ENCODE data around the gene BCL2L12.

Gene BCL2L12

GRCh38 chr19:49664171-49665035, 1.3 kb upstream of the BCL2L12 start:
- DNase-seq (ENCODE audit: low spot score) = peak; percentile 95

DNA sequence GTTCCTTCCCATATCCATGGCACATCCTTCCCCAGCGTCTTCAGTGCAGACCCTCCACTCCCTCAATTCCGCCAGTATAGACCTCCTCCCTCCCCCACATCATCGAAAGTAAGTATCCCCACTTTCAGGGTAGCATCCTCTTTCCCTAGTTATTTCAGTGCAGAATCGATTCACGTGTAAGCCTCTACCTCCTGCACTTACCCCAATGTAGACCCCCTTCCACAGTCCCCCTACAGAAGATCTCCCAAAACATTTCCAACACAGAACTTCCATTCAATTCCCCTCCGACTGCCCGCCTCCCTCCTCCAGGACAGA, 740 bp upstream of the BCL2L12 start:
- no peak for DNase-seq (ENCODE audit: low spot score)

DNA sequence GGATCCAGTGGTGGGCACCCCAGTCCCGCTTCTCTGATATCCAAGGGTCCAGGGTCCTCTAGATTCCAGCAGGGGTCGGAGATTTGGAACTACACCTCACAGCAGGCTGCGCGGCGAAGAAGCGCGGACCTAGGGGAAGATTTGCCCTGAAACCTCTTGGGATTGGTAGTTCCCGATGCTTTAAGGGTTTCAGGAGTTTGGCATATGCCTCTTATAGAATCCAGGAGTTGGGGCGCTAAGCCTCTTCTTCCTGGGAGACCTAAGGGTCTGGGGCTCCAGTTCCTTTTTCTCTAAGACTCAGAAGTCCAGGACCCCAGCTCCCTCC, 349 bp downstream of the BCL2L12 start:
- DNase-seq (ENCODE audit: low spot score) = no peak

DNA sequence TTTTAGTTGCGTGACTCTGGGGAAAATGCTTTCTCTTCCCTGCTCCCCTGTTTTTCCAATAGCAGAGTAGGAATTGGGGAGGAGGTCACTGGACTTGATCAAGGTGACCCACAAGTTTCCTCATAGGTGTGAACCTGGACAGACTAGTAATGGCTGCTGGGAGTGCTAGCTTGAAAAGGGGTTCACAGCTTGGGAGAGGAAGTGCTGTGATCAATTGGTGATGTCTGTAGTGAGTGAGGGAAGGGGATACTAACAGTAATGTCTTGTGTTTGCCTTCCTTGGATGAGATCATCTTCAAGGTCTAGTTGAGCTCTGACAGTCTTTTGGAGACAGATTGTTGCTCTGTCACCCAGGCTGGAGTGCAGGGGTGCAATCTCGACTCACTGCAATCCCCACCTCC, 1.7 kb downstream of the BCL2L12 start:
- DNase-seq (ENCODE audit: low spot score) = no peak

DNA sequence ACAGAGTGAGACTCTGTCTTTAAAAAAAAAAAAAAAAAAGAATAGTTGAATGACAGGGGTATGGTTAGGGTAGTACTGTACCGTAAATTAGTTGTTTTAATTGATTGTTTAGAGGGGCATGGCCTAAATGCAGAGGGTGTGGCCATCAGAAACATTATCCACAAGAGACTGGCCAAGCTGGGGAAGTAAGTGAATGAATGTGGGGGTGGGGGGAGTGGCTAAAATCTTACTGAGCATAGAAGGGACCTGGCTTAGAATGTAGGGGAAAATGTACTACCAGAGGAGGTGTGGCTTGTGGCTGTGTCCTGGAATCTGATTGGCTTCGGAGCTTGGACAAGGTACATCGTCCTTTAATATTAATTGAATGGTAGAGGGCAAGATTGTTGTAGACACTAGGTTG, 3.8 kb downstream of the BCL2L12 start:
- DNase-seq (ENCODE audit: low spot score) = no peak

- peak; percentile 91 for DNase-seq (ENCODE audit: low spot score)
Observed at GRCh38 chr19:49672131-49672919, 6.6 kb downstream of the BCL2L12 start.

- DNase-seq (ENCODE audit: low spot score) = no peak
Observed at GRCh38 chr19:49676136-49676783, 10.5 kb downstream of the BCL2L12 start.

GRCh38 chr19:49676784-49677230, 11.1 kb downstream of the BCL2L12 start:
- DNase-seq (ENCODE audit: low spot score) = peak; percentile 100

GRCh38 chr19:49677231-49677900, 11.6 kb downstream of the BCL2L12 start, which contains the start of gene PRMT1:
TSS of gene PRMT1 (plus strand) at chr19:49677271. CDS start at chr19:49677281, 10 bp downstream.
- DNase-seq (ENCODE audit: low spot score) = no peak

DNA sequence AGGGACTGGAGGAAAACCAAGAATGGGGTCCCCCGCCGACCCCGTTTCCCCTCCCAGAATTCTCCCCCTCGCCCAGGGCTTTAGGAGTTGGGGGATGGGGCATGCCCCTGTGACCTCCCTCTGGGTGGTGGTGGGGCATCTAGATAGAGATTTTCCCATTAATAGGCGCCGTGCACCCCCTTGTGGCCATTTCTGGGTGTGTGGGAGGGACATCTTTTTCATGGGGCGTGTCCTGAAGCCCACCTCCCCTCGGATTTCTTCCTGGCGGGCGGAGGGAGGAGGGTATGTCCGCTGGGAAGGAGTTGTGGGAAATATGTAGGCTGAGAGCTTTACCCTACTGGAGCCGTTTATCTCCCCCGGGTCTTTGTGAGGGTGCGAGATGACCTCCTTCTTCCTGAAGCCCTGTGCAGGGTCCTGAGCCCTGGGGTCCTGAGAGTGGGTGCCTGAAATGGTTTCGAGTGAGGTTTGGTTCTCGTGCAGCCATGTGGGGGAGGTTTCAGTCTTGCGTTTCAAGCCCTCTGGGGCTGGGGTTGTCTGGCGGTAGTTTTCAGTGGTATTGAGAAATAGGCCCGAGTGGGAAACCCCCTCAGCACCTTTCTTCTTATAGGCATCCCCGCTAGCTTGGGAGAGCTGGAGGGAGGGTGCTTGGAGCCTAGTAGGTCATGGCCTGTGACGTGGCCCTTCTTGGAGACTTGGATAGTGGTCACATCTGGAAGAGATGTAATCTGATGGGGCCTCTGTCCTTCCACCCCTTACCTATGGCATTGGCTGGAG, 12.4 kb downstream of the BCL2L12 start:
- DNase-seq (ENCODE audit: low spot score) = peak; percentile 95

DNA sequence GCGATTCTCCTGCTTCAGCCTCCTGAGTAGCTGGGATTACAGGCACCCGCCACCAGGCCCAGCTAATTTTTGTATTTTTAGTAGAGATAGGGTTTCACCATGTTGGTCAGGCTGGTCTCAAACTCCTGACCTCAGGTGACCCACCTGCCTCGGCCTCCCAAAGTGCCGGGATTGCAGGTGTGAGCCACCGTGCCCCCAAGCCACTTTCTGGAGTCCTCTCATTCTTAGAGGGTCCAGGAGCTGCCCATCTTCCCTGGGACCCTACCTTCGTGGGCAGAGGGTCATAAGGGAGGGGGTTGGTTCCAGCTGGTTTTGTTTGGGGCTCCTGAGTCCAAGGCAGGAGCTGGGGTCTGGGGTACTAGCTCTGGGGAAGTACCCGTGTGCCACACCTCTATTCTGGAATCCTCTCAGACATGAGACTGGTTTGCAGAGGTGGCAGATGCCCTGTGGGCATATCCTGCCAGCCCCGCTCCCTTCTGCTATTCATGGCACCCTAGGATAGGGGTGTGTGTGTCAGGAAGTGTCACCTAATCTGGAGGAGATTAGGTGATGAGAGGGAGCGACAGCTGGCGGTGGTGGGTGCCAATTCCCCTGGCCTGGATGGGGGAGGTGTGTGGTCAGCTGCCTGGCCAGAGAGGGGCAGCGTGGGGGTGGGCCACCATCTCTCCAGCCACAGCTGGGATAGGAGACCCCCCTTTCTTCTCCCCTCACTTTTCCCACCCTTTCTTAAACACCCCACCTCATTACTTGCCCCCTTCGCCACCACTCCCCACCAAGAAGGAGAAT, 13.4 kb downstream of the BCL2L12 start:
- DNase-seq (ENCODE audit: low spot score) = no peak

DNA sequence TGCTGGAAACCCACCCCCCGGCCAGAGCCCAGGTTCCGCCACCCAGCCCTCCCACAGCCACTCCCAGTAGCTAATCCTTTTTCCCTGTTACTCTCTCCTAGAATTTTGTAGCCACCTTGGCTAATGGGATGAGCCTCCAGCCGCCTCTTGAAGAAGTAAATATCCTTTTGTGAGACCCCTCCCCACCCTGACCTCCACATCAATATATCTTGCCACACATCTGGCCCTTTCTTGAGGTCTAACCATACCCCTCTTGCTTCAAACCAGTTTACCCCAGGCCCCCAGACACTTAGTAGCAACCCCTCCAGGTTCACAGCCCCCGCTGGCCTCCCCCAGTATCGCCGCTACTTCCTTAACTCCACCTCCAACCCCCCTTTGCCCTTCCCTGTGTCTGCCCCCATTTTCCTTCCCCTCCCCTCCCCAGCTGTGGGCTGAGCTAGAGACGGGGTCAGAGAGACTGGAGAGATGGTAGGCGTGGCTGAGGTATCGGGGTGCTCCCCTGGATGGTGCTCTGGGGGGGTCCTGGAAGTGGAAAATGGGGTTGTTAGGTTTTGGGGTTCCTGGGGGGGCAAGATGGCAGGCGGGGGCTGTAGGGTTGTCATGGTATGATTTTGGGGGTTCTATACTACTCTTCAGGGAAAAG, 14.2 kb downstream of the BCL2L12 start:
- DNase-seq (ENCODE audit: low spot score) = no peak

- DNase-seq (ENCODE audit: low spot score) = peak; percentile 99
Observed at GRCh38 chr19:49680421-49681351, 15.0 kb downstream of the BCL2L12 start.

DNA sequence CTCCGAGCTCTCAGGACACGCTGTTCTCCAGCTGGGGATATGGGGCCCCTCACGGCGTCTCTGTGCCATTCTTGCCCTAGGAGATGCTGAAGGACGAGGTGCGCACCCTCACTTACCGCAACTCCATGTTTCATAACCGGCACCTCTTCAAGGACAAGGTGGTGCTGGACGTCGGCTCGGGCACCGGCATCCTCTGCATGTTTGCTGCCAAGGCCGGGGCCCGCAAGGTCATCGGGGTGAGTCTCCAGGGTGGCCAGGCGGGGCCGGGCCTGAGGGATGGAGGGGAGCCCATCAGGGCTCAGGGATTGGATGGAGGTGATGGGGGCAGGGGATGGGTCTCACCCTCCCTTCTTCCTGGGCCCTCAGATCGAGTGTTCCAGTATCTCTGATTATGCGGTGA, 16.1 kb downstream of the BCL2L12 start:
- no peak for DNase-seq (ENCODE audit: low spot score)

- DNase-seq (ENCODE audit: low spot score) = no peak
Observed at GRCh38 chr19:49682274-49682673, 16.5 kb downstream of the BCL2L12 start.

GRCh38 chr19:49683814-49684250, 18.1 kb downstream of the BCL2L12 start:
- DNase-seq (ENCODE audit: low spot score) = no peak

DNA sequence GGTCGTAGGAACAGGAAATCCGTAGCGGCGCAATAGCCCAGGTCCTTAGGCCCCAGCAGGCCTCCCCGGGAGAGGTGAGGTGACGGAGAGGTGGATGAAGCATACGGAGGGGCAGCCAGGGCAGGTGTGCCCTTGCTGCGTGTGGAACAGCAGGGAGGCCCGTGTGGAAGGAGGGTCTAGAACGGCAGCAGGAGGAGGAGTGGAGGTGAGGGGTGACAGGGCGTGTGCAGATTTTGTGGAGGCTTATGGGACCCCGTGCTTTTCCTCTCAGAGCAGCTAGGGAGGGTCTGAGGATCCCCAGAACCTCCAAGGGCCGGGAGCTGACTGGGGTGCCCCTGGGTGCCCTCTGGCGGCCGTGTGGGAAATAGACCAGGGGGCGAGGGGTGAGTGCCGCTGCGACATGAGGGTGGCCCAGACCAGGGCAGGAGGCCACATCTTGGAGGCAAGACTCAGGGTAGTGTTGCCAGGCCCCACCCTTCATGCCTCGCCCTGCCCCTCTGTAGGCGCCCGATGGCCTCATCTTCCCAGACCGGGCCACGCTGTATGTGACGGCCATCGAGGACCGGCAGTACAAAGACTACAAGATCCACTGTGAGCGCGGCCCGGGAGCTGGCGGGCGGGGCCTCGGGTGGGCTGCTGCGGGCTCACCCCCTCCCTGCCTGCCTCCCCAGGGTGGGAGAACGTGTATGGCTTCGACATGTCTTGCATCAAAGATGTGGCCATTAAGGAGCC, 18.7 kb downstream of the BCL2L12 start:
- peak; percentile 63 for DNase-seq (ENCODE audit: low spot score)

GRCh38 chr19:49684983-49685553, 19.3 kb downstream of the BCL2L12 start:
- no peak for DNase-seq (ENCODE audit: low spot score)

Measured in ecto neural progenitor cell (in vitro differentiated cells).